H1 (cell line): Measurements from ENCODE around the gene SSNA1. TPM values are rescaled to one million over a fixed set of nuclear protein-coding genes. Genes with fewer than 3 reads are reported as not detected.

Experiments
- HDAC2 ChIP-seq, 2 experiments: fragments of 300-600 bp in 1 of 2; sonication (generic) in 1 of 2; IDR thresholded peaks; 2 replicates each; pipeline ENCODE4 v1.6.1; 2011 to 2012; ENCODE audit warnings: low read depth in 2 of 2, low read length in 2 of 2, mild to moderate bottlenecking in 2 of 2, moderate library complexity in 2 of 2, borderline replicate concordance in 1 of 2, inconsistent platforms in 1 of 2
- KDM1A ChIP-seq: fragments of 200-600, 300-600 bp; sonication (generic); IDR thresholded peaks from 2 replicates; pipeline ENCODE4 v1.7.1; 2016; ENCODE audit warnings: mild to moderate bottlenecking, low read length, borderline replicate concordance
- SIX5 ChIP-seq: IDR thresholded peaks from 2 replicates; pipeline ENCODE4 v1.6.1; 2011; ENCODE audit warnings: mild to moderate bottlenecking, low read depth, low read length
- TCF12 ChIP-seq: IDR thresholded peaks from 2 replicates; pipeline ENCODE4 v1.6.1; 2011; ENCODE audit warnings: low read depth, mild to moderate bottlenecking, low read length
- polyA plus RNA-seq, 7 experiments: library from polyadenylated mRNA; depleted of rRNA in 3 of 7; stranded (reverse) in 5 of 7; unstranded in 2 of 7; fragments of >200 nt in 5 of 7; fragments of 200-250 nt in 2 of 7; gene quantifications; 1 replicate in 5 of 7; 2 replicates in 1 of 7; 4 replicates in 1 of 7; pipeline versions ENCODE4 v1.2.1 to v1.2.3, GENCODE V29; 2011 to 2013; ENCODE audit warnings: missing spikeins in 2 of 7, mixed read lengths in 2 of 7
- total RNA-seq: library from RNA; stranded (reverse); fragmentation: NEBNext Ultra II Directional; extraction: Animal tissue kit (Norgen Biotek cat#: 25700); gene quantifications from 2 replicates; pipeline ENCODE4 v1.2.1, GENCODE V29; 2021

SSNA1 gene
- total and polyA plus RNA-seq, 2 of the 8 experiments (the other 6 are each of a cell fraction or from before 2014, with no cell fraction given), result 87.3 to 157 TPM

- no peak for TF ChIP-seq HDAC2 (IDR thresholded peaks at IDR 0.05; ENCODE audit: borderline replicate concordance in 1 of 2, low read depth in 2 of 2, low read length in 2 of 2)
- TF ChIP-seq KDM1A, result no peak
- no peak for TF ChIP-seq TCF12
- no peak for TF ChIP-seq SIX5
These were observed 6.4 kb downstream of the SSNA1 start (continued) for GRCh38 chr9:137194909-137195308.
